ENCODE results near the gene RNF26.

RNF26 gene

DNA sequence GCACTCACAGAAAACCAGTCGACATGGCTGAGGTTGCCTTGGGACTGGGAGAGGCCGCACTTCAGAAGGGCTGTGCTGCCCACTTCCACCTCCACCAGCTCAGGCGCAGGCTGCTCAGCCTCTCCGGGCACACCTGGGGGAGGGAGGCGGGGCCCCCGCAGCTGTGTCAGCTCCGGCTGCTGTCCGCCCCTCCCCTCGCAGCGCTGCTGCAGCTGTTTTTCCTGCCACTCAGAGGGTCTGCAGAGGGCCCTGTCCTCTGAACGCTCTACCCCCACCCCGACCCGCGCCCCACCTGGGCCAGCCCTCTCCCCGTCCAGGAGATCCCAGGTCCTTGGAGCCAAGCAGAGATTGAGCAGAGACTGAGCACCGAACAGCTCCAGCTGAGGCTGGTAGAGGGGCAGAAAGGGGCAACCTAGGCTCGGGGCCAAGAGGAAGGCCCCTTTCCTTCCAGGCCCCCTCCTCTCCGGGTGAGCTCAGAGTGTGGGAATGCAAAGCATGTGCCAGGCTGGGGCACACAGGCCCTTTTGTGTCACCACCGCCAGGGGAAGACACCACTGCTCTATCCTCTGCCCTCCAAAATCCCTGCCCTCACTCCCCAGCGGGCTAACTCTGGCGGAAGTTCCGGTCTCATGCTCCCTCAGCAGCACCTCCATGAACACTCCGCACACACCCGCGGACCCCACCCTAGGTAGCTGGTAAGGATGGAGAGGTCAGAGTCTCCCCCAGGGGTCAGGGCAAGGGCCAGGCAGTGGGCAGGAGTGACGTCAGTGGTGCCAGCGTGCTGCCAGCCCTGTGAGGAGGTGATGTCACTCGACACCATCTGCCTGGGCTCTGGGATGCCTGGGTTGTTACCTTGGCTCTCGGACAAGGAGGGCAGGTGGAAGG, 19.0 kb upstream of the RNF26 start:
- no CpG with 5 or more reads among the region's 29 CpGs for WGBS (ENCODE audit: insufficient coverage, insufficient read length)
- Histone ChIP-seq H3K36me3 (ENCODE audit: control insufficient read depth, insufficient read depth, low read length) (peaks cover 10% of the 10 kb centered on the region; the same call in 1 of the 2 replicates), H3K4me3 (ENCODE audit: low read length) (peak overlapping the region; percentile 53; the same call in 1 of the 2 replicates), H3K27ac (ENCODE audit: low read length) (no peak overlapping the region), H3K9me3 (ENCODE audit: control insufficient read depth, insufficient read depth, low read length) (no peaks in the 10 kb centered on the region), H3K27me3 (ENCODE audit: control insufficient read depth, insufficient read depth, low read length) (peaks cover 7% of the 10 kb centered on the region), H3K4me1 (ENCODE audit: control insufficient read depth, insufficient read depth, low read length) (peaks cover 24% of the 10 kb centered on the region)
- no peak for DNase-seq (ENCODE audit: low read depth, low spot score)

DNA sequence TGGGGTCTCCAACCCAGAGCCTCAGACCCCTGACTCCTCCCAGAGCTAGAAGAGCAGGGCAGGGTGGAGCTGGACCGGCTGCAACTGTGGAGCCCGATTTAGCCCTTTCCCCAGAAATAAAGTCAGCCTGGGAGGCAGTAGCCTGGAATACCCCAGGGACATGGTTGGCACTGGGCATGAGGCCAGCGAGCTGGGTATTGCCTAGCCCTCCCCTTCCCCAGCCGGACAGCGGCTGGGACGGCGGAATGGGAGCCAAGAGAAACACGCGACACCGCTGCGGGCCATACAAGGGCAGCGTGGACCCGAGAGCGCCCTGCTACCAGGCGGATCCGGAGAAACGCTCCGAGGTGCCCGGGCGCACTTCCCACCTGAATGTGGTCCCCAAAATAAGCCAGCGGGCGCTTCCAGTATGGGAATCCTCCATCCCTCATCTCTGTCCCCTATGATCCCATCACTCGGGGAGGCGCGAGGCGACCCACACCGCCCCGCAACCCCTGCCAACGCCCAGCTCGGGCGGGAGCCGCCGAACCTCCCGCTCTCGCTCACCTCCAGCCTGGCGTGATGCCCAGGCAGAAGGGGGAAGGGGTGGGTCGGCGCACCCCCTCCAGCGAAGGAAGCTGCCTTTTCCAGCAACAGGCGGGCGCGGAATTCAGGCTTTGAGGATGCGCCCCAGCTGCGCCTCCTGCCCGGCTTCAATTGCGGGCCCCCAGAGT, 18.2 kb upstream of the RNF26 start:
- no peak overlapping the region for H3K27ac ChIP-seq (ENCODE audit: low read length)
- H3K9me3 ChIP-seq (ENCODE audit: control insufficient read depth, insufficient read depth, low read length): no peaks in the 10 kb centered on the region
- no peak for DNase-seq (ENCODE audit: low read depth, low spot score)
- H3K36me3 ChIP-seq (ENCODE audit: control insufficient read depth, insufficient read depth, low read length): peaks cover 7% of the 10 kb centered on the region; the same call in 1 of the 2 replicates
- peak overlapping the region; percentile 53; the same call in 1 of the 2 replicates for H3K4me3 ChIP-seq (ENCODE audit: low read length)
- WGBS (ENCODE audit: insufficient coverage, insufficient read length): no CpG with 5 or more reads among the region's 46 CpGs
- H3K4me1 ChIP-seq (ENCODE audit: control insufficient read depth, insufficient read depth, low read length): peaks cover 24% of the 10 kb centered on the region
- H3K27me3 ChIP-seq (ENCODE audit: control insufficient read depth, insufficient read depth, low read length): peaks cover 7% of the 10 kb centered on the region

DNA sequence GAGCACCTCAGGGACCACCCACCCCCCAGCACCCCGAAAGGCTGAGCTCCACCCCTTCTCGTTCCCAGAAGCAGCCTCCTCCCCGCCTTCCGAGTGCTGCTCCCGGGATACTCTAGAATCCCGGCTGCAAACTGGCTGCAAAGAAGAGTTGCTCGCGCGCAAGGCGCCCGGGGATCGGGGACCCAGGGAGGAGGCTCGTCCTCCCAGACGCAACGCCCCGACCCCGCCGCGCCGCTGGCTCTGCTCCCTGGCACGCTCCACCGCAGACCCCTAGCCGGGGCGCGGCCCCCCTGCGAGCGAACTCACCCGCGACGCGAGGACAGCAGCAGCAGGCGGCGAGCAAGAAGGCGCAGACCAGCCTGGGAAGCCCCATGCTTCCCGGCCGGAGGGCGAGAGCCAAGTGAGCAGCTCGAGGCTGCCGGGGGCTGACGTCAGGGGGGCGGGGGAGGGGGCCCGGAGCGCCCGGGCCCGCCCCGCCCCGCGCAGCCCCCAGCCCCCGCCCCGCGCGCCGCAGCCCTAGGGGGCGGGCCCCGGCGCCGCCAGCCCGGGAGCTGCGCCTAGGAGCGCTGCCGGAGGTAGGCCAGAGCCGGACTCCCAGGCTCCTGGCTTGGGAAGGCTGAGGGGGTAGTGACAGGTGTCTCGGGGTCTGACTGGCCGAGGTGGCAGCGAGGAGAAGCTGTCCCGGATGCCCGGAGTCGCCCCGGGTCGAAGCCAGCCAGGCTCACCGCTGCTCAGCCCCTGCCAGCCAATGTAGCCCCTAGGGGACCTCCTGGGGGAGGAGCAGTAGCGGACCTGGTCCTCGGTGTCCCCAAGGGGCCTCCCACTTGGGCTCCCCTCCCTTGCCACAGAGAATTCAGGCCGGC, 17.4 kb upstream of the RNF26 start, which contains the start of gene MCAM:
Gene MCAM (minus strand): TSS at position 402 of the 863 bp plus-strand sequence. CDS start 29 bp downstream, at position 373.
- no peak for DNase-seq (ENCODE audit: low read depth, low spot score)
- WGBS (ENCODE audit: insufficient coverage, insufficient read length): no CpG with 5 or more reads among the region's 74 CpGs
- Histone ChIP-seq H3K27me3 (ENCODE audit: control insufficient read depth, insufficient read depth, low read length) (peaks cover 7% of the 10 kb centered on the region), H3K9me3 (ENCODE audit: control insufficient read depth, insufficient read depth, low read length) (no peaks in the 10 kb centered on the region), H3K4me3 (ENCODE audit: low read length) (peak within 1 kb of the TSS; percentile 53; the same call in 1 of the 2 replicates), H3K36me3 (ENCODE audit: control insufficient read depth, insufficient read depth, low read length) (peaks cover 5% of the 10 kb centered on the region; the same call in 1 of the 2 replicates), H3K27ac (ENCODE audit: low read length) (no peak within 1 kb of the TSS), H3K4me1 (ENCODE audit: control insufficient read depth, insufficient read depth, low read length) (peaks cover 24% of the 10 kb centered on the region)

DNA sequence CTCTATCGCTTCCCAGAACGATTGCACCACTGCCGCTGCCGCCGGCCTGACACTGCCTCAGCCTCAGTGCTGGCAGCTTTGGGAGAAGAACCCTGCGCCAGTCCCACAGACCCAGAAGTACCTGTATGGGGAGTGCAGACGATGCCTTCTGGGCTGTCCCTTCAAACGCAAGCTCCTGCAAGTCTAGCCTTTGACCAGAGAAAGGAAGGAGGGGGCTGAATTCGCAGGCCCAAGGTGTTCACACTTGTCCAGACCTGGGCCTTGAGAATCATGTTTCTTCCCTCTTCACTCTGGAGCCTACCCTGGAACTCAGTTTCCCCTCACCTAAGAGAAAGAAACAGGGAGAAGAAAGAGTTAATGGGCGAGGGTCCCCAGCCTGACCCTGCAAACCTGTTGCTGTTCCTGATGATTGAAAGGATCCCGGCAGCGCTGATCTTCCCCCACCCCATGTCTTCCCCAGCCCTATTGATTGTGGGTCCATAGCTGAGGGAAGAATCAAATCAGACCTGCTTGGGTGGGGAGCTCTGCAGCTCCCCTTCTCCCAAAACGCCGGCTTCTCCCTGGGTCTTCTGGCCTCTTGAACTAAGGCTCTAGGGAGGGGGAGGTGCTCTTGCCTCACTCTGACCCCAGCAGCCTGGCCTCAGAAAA, 16.6 kb upstream of the RNF26 start:
- Histone ChIP-seq H3K36me3 (ENCODE audit: control insufficient read depth, insufficient read depth, low read length) (no peaks in the 10 kb centered on the region), H3K27ac (ENCODE audit: low read length) (no peak overlapping the region), H3K4me1 (ENCODE audit: control insufficient read depth, insufficient read depth, low read length) (peaks cover 24% of the 10 kb centered on the region), H3K4me3 (ENCODE audit: low read length) (no peak overlapping the region; the same call in 1 of the 2 replicates), H3K9me3 (ENCODE audit: control insufficient read depth, insufficient read depth, low read length) (no peaks in the 10 kb centered on the region), H3K27me3 (ENCODE audit: control insufficient read depth, insufficient read depth, low read length) (peaks cover 7% of the 10 kb centered on the region)
- DNase-seq (ENCODE audit: low read depth, low spot score): no peak
- no CpG with 5 or more reads among the region's 14 CpGs for WGBS (ENCODE audit: insufficient coverage, insufficient read length)

DNA sequence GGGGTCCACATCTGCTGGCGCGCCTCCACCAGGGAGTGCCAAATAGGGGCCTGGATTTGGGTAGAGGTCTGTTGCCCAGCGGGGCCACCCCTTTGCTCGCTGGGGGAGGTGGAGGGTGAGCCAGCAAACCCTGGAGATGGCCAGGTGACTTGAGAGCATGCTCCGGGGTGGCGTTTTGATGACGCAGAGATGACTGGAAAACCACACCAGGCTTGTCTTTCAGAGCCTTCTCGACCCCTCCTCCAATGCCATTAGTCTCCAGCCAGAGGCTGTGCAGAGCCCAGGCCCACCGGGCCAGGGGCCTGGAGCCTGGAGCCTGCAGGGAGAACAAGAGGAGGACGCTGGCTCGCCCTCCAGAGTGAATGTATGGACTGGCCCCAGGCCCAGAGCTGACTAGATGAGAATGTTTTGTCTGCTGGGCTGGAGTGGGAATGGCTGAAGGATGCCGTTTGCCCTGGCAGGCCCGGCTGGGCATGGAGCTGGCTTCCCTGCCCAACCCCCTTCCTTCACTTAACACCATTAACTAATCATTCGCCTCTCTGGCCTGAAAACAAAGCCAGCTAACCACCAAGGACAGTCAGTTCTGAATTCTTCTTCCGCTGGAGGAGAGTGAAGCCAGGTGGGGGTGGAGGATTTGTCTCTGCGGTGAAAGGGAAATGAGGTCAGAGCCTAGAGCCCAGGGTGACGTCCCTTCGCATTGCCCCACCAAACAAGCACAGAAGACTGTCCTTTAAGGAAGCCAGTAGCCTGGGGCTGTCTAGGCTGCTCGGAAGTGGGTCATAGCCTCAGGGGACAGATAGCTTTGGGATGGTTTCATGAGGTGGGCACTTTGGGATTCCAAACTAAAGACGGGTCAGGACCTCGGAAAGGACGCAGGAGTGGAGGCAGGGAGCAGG, 15.8 kb upstream of the RNF26 start:
- H3K27me3 ChIP-seq (ENCODE audit: control insufficient read depth, insufficient read depth, low read length): peaks cover 7% of the 10 kb centered on the region
- peaks cover 24% of the 10 kb centered on the region for H3K4me1 ChIP-seq (ENCODE audit: control insufficient read depth, insufficient read depth, low read length)
- no CpG with 5 or more reads among the region's 22 CpGs for WGBS (ENCODE audit: insufficient coverage, insufficient read length)
- no peak for DNase-seq (ENCODE audit: low read depth, low spot score)
- no peak overlapping the region for H3K4me3 ChIP-seq (ENCODE audit: low read length)
- no peaks in the 10 kb centered on the region for H3K36me3 ChIP-seq (ENCODE audit: control insufficient read depth, insufficient read depth, low read length)
- H3K27ac ChIP-seq (ENCODE audit: low read length): no peak overlapping the region
- no peaks in the 10 kb centered on the region for H3K9me3 ChIP-seq (ENCODE audit: control insufficient read depth, insufficient read depth, low read length)

DNA sequence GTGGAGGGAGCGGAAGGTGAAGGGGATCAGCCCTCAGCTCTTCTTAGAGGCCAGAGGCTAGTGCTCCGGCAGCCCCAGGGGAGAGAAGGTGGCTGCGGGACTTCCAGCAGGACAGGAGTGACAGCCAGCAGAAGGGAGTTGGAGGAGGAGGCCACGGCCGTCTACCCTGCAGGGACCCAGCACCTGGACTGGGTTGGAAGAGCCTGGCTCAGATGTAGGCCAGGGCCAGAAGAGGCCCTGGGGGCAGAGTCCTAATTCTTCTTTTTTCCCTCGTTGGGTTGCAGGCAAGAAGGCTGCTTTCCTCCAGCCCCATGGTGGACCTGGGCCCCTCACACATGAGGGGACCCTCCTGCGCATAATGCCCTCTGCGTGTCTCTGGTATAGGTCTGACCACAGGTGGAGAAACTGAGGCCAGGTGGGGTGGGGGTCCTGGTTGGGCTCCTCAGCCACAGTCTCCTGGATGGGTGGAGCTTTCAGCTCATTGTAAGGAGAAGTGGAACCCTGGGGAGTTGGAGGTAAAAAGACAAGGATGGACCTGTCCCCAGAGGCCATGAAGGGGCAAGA, 15.1 kb upstream of the RNF26 start:
- Histone ChIP-seq H3K4me3 (ENCODE audit: low read length) (no peak overlapping the region), H3K9me3 (ENCODE audit: control insufficient read depth, insufficient read depth, low read length) (no peaks in the 10 kb centered on the region), H3K27me3 (ENCODE audit: control insufficient read depth, insufficient read depth, low read length) (peaks cover 7% of the 10 kb centered on the region), H3K4me1 (ENCODE audit: control insufficient read depth, insufficient read depth, low read length) (peaks cover 24% of the 10 kb centered on the region), H3K36me3 (ENCODE audit: control insufficient read depth, insufficient read depth, low read length) (no peaks in the 10 kb centered on the region), H3K27ac (ENCODE audit: low read length) (no peak overlapping the region)
- whole genome bisulfite sequencing (ENCODE audit: insufficient coverage, insufficient read length): no CpG with 5 or more reads among the region's 8 CpGs
- no peak for DNase-seq (ENCODE audit: low read depth, low spot score)

DNA sequence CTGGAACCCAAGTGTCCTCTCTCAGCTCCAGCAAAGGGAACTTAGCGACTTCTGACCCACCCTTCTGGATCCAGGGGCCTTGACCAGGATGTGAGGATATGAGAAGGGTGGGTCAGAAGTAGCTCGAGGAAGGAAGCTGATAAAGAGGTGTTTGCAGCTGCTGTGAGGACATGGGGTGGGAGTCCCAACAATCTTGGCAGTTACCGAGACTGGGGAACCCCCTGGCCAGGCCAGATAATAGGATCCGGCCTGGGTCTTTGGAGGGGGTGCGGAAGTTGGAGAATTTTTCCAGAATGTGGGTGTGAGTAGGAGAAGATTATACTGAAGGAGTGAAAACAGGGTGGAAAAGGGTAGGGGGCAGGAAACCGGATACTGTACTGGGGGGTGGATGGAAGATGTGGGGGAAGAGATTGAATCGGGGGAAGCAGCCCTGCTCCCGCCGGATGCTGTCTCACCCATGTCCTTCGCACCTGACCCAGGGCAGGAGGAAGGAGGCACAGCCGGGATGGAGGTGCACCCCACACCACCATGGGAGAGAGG, 14.6 kb upstream of the RNF26 start:
- no peak overlapping the region for H3K27ac ChIP-seq (ENCODE audit: low read length)
- no peak overlapping the region for H3K4me3 ChIP-seq (ENCODE audit: low read length)
- no CpG with 5 or more reads among the region's 11 CpGs for WGBS (ENCODE audit: insufficient coverage, insufficient read length)
- peaks cover 7% of the 10 kb centered on the region for H3K27me3 ChIP-seq (ENCODE audit: control insufficient read depth, insufficient read depth, low read length)
- DNase-seq (ENCODE audit: low read depth, low spot score): no peak
- no peaks in the 10 kb centered on the region for H3K9me3 ChIP-seq (ENCODE audit: control insufficient read depth, insufficient read depth, low read length)
- no peaks in the 10 kb centered on the region for H3K36me3 ChIP-seq (ENCODE audit: control insufficient read depth, insufficient read depth, low read length)
- peaks cover 23% of the 10 kb centered on the region for H3K4me1 ChIP-seq (ENCODE audit: control insufficient read depth, insufficient read depth, low read length)

DNA sequence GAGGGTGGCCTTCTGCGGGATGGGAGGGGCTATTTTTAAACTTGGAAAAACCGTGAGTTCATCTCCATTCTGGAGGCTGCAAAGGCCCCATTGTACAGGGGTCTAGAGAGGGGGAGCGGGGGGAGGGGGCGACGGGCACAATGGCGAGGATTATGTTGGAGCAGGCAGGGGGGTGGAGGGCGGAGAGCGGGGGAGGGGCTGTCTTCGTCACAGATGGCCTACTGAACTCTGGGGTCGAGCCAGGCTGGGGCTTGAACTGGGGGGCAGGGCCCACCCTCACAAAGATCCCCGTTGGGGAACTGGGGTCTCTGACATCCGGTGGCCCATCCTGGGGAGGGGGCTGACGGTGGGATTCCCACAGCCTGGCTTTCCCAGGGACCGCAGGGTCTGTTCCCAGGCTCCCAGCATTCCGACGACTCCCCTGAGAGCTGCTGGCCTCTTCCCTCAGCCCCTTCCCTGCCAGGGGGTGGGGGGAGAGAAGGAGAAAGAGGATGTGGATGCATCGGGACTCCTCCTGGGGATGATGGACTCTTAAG, 14.0 kb upstream of the RNF26 start:
- no peak overlapping the region for H3K27ac ChIP-seq (ENCODE audit: low read length)
- no peak for DNase-seq (ENCODE audit: low read depth, low spot score)
- no peaks in the 10 kb centered on the region for H3K36me3 ChIP-seq (ENCODE audit: control insufficient read depth, insufficient read depth, low read length)
- no CpG with 5 or more reads among the region's 17 CpGs for WGBS (ENCODE audit: insufficient coverage, insufficient read length)
- H3K9me3 ChIP-seq (ENCODE audit: control insufficient read depth, insufficient read depth, low read length): no peaks in the 10 kb centered on the region
- peaks cover 7% of the 10 kb centered on the region for H3K27me3 ChIP-seq (ENCODE audit: control insufficient read depth, insufficient read depth, low read length)
- peaks cover 21% of the 10 kb centered on the region for H3K4me1 ChIP-seq (ENCODE audit: control insufficient read depth, insufficient read depth, low read length)
- peak overlapping the region; percentile 41; the same call in 1 of the 2 replicates for H3K4me3 ChIP-seq (ENCODE audit: low read length)

All from iPS DF 6.9 (cell line).